Right lobe of liver (tissue), 4 donors: ENCODE data around the gene LCE5A.

Experiments used
- POLR2A ChIP-seq: fragments of 450-650 bp; IDR thresholded peaks from one replicate; pipeline ENCODE4 v1.6.1; 2017; ENCODE audit warnings: antibody characterized with exemption, mild to moderate bottlenecking
- TF ChIP-seq, protein P1 (sequence below), 4 donors: fragments of 200-600 bp in 3 of 4; fragments of 450-650 bp in 1 of 4; IDR thresholded peaks; one replicate each; pipeline versions ENCODE4 v1.5.1 to v1.8.0; 2016 to 2022; ENCODE audit warnings: antibody characterized with exemption in 4 of 4, mild to moderate bottlenecking in 2 of 4
- donor health status: DM: no; HTN: no; CAD: no.
- donor health status: DM: no; HTN: no; CAD: no.
- donor health status: DM: no; HTN: yes; CAD: no.

DNA sequence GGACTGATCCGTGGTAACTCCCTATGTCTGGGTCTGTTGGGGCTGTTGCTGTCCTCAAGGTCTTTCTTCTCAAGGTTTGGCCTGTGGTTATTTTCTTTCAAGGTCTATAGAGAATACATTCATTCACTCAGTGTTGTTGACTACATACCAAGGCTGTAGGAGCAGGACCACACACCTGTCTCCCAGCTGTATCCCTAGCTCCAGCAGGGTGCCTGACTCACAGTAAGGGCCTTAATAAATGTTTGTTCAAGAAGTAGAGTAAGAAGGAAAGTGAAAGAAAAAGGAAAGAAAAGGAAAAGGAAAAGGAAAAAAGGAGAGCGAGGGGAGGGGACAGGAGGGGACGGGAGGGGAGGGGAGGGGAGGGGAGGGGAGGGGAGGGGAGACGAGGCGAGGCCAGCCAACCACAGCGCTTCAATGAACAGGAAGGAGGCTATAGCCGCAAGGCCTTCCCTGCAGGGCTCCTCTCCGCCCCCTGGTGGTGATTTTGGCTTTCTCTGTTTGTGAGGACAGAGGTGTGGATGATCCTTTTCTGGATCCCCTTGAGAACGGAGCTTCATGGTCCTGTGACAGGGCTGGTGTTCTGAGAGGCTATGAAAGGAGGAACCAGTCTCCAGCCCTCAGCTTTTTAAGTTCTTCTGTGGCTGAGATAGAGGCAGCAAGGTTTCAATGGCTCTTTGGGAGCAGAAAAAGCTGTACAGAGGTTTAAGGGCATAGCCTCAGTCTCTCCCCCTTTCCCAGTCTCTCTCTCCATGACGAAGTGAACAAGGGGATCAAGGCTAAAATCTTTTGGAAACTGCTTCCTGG is 30.6 kb upstream of the LCE5A start:
- TF ChIP-seq, protein P1, sequence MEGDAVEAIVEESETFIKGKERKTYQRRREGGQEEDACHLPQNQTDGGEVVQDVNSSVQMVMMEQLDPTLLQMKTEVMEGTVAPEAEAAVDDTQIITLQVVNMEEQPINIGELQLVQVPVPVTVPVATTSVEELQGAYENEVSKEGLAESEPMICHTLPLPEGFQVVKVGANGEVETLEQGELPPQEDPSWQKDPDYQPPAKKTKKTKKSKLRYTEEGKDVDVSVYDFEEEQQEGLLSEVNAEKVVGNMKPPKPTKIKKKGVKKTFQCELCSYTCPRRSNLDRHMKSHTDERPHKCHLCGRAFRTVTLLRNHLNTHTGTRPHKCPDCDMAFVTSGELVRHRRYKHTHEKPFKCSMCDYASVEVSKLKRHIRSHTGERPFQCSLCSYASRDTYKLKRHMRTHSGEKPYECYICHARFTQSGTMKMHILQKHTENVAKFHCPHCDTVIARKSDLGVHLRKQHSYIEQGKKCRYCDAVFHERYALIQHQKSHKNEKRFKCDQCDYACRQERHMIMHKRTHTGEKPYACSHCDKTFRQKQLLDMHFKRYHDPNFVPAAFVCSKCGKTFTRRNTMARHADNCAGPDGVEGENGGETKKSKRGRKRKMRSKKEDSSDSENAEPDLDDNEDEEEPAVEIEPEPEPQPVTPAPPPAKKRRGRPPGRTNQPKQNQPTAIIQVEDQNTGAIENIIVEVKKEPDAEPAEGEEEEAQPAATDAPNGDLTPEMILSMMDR (IDR thresholded peaks at IDR 0.05): peak; percentile 12 to 41 (median 28)
- TF ChIP-seq POLR2A: no peak
